IPS-18c (cell line): ENCODE data around the gene CNTN5.
A peak's percentile ranks its signal among the peaks of the same experiment; 100 is the strongest.
"Not testable (repeated sequence)": the region's sequence is repeated elsewhere in the genome, so short reads cannot be mapped to it uniquely, and the experiment has no call there.

Experiments used
- H3K4me3 ChIP-seq: 2 replicates; pipeline ENCODE4 v1.7.0; 2013; ENCODE audit warnings: low read depth, mild to moderate bottlenecking, low read length, moderate library complexity; ENCODE audit not compliant: insufficient read depth
- H3K9me3 ChIP-seq: one replicate; pipeline ENCODE4 v1.6.1; 2013; ENCODE audit warnings: mild to moderate bottlenecking, low read length, moderate library complexity; ENCODE audit not compliant: control insufficient read depth, insufficient read depth

The CNTN5 gene

GRCh38 chr11:99020352-99021225, at the start of gene CNTN5:
Gene CNTN5, plus strand, starts transcription at chr11:99020949.
- peak within 1 kb of the TSS; percentile 58 for H3K4me3 ChIP-seq
- H3K9me3 ChIP-seq: no peaks in the 10 kb centered on the region

GRCh38 chr11:98979205-98979604, 41.5 kb upstream of the CNTN5 start:
- no peak overlapping the region for H3K4me3 ChIP-seq

GRCh38 chr11:99015634-99016454, 4.9 kb upstream of the CNTN5 start:
- no peak overlapping the region for H3K4me3 ChIP-seq
- no peaks in the 10 kb centered on the region for H3K9me3 ChIP-seq

More at GRCh38 chr11:98979205-98979604, 41.5 kb upstream of the CNTN5 start:
- H3K9me3 ChIP-seq: no peaks in the 10 kb centered on the region

- no peak overlapping the region for H3K4me3 ChIP-seq
- H3K9me3 ChIP-seq: no peaks in the 10 kb centered on the region
Measured at GRCh38 chr11:99019696-99020095, 1.1 kb upstream of the CNTN5 start.

- Histone ChIP-seq H3K9me3 (no peaks in the 10 kb centered on the region), H3K4me3 (no peak overlapping the region)
Measured at GRCh38 chr11:99037057-99037456, 16.3 kb downstream of the CNTN5 start.

- Histone ChIP-seq H3K9me3 (no peaks in the 10 kb centered on the region), H3K4me3 (no peak overlapping the region)
Measured at GRCh38 chr11:99063331-99063730, 42.6 kb downstream of the CNTN5 start.

GRCh38 chr11:99065121-99065520, 44.4 kb downstream of the CNTN5 start:
- Histone ChIP-seq H3K4me3 (no peak overlapping the region), H3K9me3 (no peaks in the 10 kb centered on the region)

- no peaks in the 10 kb centered on the region for H3K9me3 ChIP-seq
- no peak overlapping the region for H3K4me3 ChIP-seq
Measured at GRCh38 chr11:99066618-99067317, 46.0 kb downstream of the CNTN5 start.

GRCh38 chr11:99068832-99069231, 48.1 kb downstream of the CNTN5 start:
- H3K4me3 ChIP-seq: no peak overlapping the region

GRCh38 chr11:99069856-99070444, 49.2 kb downstream of the CNTN5 start:
- no peaks in the 10 kb centered on the region for H3K9me3 ChIP-seq
- no peak overlapping the region for H3K4me3 ChIP-seq

More at GRCh38 chr11:99068832-99069231, 48.1 kb downstream of the CNTN5 start:
- no peaks in the 10 kb centered on the region for H3K9me3 ChIP-seq

GRCh38 chr11:99079576-99079975, 58.8 kb downstream of the CNTN5 start:
- no peak overlapping the region for H3K4me3 ChIP-seq
- H3K9me3 ChIP-seq: no peaks in the 10 kb centered on the region

GRCh38 chr11:99080154-99080553, 59.4 kb downstream of the CNTN5 start:
- Histone ChIP-seq H3K9me3 (no peaks in the 10 kb centered on the region), H3K4me3 (no peak overlapping the region)

- no peak overlapping the region for H3K4me3 ChIP-seq
Measured at GRCh38 chr11:99098258-99098657, 77.5 kb downstream of the CNTN5 start.

GRCh38 chr11:99098751-99099150, 78.0 kb downstream of the CNTN5 start:
- Histone ChIP-seq H3K4me3 (no peak overlapping the region), H3K9me3 (peaks cover 4% of the 10 kb centered on the region)

More at GRCh38 chr11:99098258-99098657, 77.5 kb downstream of the CNTN5 start:
- H3K9me3 ChIP-seq: peaks cover 4% of the 10 kb centered on the region

- Histone ChIP-seq H3K9me3 (no peaks in the 10 kb centered on the region), H3K4me3 (no peak overlapping the region)
Measured at GRCh38 chr11:99117603-99118002, 96.9 kb downstream of the CNTN5 start.

GRCh38 chr11:99133862-99134261, 113.1 kb downstream of the CNTN5 start:
- not testable (repeated sequence) for H3K4me3 ChIP-seq

GRCh38 chr11:99135508-99135907, 114.8 kb downstream of the CNTN5 start:
- H3K9me3 ChIP-seq: no peaks in the 10 kb centered on the region
- H3K4me3 ChIP-seq: no peak overlapping the region

More at GRCh38 chr11:99133862-99134261, 113.1 kb downstream of the CNTN5 start:
- H3K9me3 ChIP-seq: not testable (repeated sequence)
